HG03575 (cell line): ENCODE results near the gene ADORA1.

Experiments used
- ATAC-seq: cut with Tn5 transposase; IDR thresholded peaks from one replicate; pipeline ENCODE4 v1.9.1; 2021; ENCODE audit not compliant: unreplicated experiment, insufficient number of reproducible peaks, low FRiP score; ENCODE audit errors: extremely low read depth

Gene ADORA1

DNA sequence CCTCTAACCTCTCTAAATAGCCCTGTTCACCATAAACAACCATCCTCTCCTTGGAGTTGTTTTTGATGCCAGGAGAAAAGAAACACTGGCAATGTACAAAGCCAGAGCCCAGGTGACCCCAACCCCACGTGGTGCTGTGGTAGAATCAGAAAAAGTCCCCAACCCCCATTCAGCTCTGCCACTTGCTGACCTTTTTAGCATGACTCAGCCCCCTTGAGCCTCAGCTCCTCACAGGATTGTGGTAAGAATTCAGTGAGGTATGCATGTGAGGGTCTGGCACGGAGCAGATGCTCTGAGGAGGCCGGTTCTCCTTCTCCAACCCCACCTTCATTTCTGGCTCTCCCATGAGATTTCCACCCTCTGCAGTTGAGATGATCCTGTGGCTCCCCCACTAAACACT, 70.1 kb downstream of the ADORA1 start:
- ATAC-seq = no peak

DNA sequence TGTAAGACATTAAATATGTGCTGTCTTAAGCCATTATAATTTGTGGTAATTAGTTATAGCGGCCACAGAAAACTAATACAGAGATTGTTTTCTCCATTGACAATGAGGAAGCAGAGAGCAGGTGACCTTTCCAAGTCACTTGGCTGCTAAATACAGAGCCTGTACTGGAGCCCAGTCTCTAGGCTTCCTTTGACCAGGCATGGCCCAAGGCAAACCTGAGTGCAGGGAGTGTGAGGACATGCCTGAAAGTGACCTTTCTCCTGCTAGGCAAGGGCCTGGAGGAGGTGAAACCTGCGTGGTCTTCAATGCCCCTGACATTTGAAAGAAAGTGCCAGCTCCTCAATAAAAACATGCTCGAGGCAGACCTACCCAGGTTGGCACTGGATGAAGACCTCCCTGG, 71.5 kb downstream of the ADORA1 start:
- ATAC-seq = no peak

GRCh38 chr1:203199481-203199815, 71.9 kb downstream of the ADORA1 start:
- ATAC-seq = no peak

GRCh38 chr1:203199816-203200571, 72.5 kb downstream of the ADORA1 start:
- ATAC-seq = no peak

- ATAC-seq = no peak
Measured at GRCh38 chr1:203200916-203201315, 73.4 kb downstream of the ADORA1 start.

GRCh38 chr1:203201516-203202205, 74.1 kb downstream of the ADORA1 start:
- ATAC-seq = no peak

DNA sequence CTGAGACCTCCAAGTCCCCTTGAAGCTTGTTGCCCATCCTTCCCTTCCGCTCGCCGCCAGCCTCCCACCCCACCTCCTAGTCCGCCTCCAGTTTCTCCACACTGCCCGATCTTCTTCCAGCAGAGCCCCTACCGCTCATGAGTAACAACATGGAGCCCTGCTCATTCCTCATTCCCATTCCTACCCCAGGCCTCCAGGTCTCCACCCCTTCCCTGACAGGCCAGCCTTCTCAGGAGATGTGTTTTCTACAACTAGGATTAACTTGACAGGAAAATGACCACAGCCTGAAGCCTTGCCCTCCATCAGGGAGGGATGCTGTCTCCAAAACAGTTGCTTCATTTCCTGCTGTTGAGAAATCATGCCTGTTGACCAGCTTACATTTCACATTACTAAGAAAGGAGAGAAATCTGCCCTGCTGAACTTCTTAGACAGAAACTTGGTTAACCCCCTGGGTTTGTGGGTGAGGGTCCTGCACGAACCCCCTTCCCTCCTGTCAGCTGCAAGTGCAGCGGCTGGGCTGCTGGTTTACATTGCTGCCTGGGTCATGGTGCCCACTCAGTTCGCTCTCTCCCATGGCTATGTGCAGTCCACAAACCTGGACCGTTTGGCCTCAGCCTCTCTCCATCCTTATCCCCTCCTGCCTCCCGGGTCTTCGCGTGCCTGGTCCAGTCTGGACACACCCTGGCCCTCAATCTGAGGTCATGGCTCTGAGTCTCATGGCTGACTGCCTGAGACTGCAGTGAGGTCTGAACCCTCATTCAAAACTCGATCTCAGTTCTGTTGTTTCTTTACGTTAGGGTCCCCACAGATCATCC, 75.1 kb downstream of the ADORA1 start:
- no peak for ATAC-seq

DNA sequence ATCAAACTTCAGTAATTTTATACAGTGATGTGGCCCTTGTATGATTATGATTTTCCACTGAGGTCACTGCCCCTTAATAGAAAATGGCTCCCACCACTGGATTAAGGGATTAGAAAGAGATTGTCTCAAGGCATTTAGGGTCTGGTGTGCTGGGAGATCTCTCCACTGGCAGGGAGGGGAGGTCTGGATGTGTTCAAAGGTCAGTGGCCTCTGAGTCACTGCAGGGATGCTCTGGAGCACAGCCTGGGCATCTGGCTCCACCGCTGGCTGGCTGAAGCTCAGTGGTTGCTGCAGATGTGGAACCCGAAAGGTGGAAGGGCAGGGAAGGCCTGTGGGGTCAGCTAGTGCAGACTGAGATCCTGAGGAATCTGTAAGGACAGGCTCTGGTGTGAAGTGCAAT, 77.2 kb downstream of the ADORA1 start:
- ATAC-seq = no peak

- ATAC-seq = no peak
Measured at GRCh38 chr1:203206129-203206687, 78.7 kb downstream of the ADORA1 start.

DNA sequence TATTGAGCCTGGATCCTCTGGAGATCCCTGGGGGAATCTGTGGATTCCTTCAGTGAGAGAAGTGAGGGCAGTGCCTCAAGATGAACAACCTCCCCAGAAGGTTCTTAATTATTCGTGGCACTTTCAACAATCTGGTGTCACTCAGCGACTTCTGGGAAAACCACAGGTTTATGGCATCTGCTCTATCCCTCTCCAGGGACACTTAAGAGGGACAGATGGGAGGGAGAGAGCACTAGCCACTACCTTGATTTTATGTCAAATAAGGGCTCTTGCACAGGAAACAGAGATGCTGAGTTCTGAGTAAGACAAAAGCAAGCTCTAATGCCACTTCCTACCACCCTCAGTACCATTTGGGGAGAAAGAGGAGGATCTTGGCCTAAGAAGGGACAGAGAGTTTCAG, 80.2 kb downstream of the ADORA1 start:
- ATAC-seq = no peak

GRCh38 chr1:203208181-203208580, 80.7 kb downstream of the ADORA1 start:
- ATAC-seq = no peak

DNA sequence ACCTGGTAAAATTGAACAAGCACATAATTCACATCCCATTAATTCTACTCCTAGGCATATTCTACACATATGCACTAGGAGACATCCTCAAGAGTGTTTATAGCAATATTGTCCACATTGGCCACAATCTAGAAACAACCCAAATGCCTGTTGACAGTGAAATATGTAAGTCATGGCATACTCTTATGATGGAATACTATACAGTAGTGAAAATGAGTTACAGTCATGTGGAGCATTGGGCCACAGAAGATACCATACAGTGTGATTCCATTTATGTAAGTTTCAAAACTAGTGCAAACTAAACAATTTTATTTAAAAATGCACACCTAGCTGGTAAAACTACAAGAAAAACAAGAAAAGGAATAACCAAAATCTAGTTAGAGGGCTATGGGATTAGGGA, 82.8 kb downstream of the ADORA1 start:
- no peak for ATAC-seq

DNA sequence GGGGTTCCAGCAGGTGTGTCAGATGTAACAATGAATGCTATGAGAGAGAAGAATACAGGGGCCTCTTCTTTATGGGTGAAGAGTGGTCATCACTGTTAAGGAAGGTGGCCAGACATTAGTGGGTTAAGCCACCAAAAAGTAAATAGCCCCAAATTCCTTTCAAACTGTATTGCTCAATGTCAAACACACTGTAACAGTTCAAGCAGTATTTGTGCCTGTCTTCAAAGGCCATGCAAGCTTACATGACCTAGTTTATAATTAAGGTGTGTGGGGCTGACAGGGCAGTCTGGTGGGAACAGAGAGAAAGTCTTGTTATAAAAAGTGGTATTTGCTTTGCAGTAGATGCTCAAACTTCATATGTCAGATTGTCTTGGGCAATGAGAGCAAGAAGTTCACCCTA, 83.5 kb downstream of the ADORA1 start:
- no peak for ATAC-seq

GRCh38 chr1:203211812-203212211, 84.3 kb downstream of the ADORA1 start:
- no peak for ATAC-seq

DNA sequence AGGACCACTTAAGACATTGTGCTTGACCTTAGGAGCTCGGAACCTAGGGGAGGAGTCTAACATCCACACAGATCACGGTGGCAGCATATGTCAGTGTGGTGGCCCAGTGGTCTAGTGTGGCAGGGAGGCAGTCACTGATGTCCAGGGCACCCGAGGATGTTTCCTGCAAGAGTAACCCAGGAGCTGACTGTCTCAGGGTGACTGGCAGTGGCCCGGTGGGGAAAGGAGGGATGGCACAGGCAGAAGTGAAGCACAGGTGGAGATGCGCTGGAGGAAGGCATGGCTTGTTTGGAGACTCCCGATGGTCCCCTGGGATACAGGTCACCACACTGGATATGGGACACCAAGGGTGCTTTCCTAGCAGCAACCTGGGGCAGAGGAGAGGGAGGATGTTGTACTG, 85.6 kb downstream of the ADORA1 start:
- ATAC-seq = no peak

DNA sequence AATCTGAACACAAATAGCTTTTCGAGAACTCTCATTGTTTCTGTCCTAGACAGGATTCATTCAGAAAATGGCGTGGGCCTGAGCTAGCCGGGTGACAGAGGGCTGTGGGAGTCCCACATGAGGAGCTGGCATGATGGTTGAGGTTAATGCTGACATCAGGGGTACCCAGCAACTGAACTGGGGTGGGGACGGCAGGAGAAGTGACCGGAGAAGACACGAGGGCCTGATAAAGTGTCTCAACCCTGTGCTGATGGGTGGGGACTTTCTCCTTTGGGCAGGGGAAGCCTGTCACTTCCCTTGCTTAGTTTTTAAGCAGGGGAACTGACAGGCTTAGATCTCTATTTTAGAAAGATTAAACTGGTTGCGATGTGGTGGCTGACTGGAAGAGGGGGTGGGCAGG, 87.3 kb downstream of the ADORA1 start:
- no peak for ATAC-seq

- ATAC-seq = no peak
Measured at GRCh38 chr1:203215573-203215972, 88.0 kb downstream of the ADORA1 start.

DNA sequence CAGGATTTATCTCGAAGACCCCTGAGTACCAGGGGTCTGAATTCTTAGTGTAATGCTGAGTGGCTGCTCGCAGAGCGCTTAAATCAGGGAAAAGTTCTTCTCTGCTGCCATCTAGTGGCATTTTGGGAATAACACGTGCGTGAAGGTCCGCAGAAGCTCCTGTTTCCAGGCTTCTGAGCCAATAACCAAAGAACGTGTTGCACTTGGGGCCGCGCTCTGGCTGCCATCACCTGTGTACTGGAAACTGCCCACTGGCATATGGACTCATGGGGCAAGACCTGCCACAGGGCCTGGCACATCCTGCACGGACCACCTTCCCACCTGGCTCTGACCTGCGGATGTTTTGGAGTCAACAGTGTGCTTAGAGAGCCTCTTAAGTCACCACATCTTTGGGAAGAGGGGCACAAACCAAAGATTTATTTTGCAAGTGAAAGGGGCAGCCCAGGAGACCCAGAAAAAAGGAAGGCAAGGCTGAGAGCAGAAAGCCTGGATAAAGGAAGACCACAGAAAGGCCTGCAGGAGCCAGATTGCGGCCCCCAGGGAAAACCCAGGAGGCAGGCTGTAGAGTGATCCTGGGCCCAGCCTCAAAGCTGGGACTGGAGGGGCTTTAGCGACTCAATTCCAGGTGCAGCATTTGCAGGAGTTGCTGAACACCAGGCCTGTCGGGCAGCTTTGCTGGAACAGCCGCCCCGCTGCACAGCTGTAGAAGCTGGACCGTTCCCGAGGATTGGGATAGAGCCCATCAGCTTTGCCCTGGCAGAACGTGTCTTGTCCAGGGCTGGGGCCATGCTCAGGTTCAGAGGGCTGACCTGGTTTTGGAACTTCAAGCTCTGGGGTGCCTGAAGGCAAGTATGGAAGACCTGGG, 89.0 kb downstream of the ADORA1 start:
- no peak for ATAC-seq
